A673 (cell line): ENCODE results near the gene UMAD1.

ENCODE experiments used
- EZH2 ChIP-seq: fragments of 200-600 bp; sonication (generic); IDR thresholded peaks from 2 replicates; pipeline ENCODE4 v1.6.1; 2017; ENCODE audit warnings: borderline replicate concordance, low read depth, mild to moderate bottlenecking, mixed read lengths, antibody characterized with exemption, low read length; ENCODE audit not compliant: poor library complexity, severe bottlenecking
- TF ChIP-seq, protein P1 (sequence below): fragments of 300-800, 200-600 bp; sonication (generic); conservative IDR thresholded peaks from 2 replicates; pipeline ENCODE4 v1.5.1; 2017; ENCODE audit warnings: low read depth, mild to moderate bottlenecking, antibody characterized with exemption, low read length, moderate library complexity, mixed read lengths

DNA sequence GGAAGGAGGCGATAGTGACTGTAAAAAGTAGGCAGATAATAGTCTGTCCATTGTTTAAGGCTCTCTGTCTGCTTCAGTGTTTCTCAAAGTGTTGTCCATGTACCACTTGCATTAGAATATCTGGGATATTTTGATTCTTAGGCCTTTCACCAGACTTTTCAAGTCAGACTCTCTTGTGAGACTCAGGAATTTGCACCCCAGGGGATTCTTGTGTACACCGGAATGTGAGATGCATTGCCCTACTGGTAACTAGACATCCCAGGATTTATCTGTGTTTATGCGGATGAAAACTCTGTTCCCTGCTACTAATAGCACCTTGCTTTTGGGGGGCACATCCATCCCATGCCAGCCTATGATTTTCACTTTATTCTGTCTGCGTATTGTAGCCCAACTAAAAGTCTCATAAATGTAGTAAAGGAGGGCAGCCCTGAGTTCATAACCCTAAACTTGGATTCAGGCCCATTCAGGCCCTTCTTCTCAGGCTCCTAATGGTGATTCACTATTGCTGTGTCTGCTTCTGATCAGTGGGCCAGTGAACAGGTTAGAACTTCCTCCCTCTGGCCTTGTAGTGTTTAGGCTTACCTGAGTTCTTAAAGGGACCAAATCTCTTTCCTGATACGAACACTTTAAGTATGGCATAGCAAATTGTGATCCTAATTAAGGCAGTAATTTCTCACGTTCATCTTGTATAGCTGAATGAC, 149.6 kb downstream of the UMAD1 start:
- TF ChIP-seq EZH2 = no peak
- TF ChIP-seq, protein P1, sequence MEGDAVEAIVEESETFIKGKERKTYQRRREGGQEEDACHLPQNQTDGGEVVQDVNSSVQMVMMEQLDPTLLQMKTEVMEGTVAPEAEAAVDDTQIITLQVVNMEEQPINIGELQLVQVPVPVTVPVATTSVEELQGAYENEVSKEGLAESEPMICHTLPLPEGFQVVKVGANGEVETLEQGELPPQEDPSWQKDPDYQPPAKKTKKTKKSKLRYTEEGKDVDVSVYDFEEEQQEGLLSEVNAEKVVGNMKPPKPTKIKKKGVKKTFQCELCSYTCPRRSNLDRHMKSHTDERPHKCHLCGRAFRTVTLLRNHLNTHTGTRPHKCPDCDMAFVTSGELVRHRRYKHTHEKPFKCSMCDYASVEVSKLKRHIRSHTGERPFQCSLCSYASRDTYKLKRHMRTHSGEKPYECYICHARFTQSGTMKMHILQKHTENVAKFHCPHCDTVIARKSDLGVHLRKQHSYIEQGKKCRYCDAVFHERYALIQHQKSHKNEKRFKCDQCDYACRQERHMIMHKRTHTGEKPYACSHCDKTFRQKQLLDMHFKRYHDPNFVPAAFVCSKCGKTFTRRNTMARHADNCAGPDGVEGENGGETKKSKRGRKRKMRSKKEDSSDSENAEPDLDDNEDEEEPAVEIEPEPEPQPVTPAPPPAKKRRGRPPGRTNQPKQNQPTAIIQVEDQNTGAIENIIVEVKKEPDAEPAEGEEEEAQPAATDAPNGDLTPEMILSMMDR = no peak
